NCI-H2081 (cell line): ENCODE results near the gene CSNK2A2.

Source experiments
- DNase-seq, 2 experiments: peaks; one replicate each; lab custom pipeline; 2025; lab: John Stamatoyannopoulos, UW

The CSNK2A2 gene

DNA sequence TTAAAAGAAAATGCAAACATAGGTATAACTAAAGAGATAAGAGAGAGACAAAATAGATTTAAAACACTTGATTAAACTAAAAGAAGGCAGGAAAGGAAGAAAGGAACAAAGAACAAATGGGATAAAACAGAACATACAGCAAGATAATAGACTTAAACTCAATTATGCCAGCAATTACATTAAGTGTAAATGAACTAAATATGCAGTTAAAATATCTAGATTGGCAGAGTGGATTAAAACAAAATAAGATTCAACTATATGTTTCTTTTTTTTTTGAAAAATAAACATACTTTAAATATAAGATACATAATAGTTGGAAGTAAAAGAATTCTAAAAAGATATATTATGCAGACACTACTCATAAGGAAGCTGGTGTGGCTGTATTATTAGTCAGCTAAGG lies 59.1 kb downstream of the CSNK2A2 start:
- DNase-seq, result no peak

DNA sequence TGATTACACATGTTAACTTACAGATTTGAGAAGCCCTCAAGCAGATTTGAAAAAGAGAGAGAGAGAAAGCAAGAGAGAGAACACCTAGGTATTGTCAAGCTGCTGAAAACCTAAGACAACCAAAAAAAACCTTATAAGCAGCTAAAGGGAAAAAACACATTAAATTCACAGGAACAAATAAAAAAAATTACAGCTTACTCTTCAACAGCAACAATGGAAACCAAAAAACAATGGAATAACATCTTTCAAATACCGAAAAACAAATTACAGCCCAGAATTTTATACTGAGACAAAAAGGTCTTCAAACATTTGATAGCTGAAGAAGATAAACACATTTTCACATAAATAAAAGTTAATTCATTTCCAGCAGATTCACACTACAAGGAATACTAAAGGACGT lies 60.3 kb downstream of the CSNK2A2 start:
- DNase-seq, result no peak

- peak; percentile 98 to 99 for DNase-seq
These were observed 68.6 kb downstream of the CSNK2A2 start, which contains the start of gene CFAP20 for GRCh38 chr16:58129097-58129936. Gene CFAP20 (minus strand): TSS chr16:58129381. CDS start chr16:58129115, 266 bp downstream.

DNA sequence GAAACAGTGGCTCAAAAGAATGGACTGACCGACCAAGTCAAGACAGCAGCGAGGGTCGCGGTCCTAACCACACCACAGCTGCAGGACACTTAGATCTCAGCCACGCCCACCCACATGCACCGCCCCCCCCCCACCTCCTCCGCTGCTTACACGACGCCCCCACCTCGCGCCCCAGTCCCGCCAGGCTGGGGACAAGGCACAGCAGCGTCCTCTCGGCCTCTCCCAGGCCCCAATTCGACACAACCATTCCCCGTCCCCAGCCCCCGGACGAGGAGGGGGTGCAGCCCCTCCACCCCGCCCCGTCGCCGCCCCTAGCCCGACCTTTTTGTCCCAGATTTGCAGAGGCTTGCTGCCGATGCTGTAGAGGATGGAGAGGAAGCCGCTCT lies 69.2 kb downstream of the CSNK2A2 start:
- no peak for DNase-seq

GRCh38 chr16:58128181-58128631 lies 69.7 kb downstream of the CSNK2A2 start:
- DNase-seq, result no peak

DNA sequence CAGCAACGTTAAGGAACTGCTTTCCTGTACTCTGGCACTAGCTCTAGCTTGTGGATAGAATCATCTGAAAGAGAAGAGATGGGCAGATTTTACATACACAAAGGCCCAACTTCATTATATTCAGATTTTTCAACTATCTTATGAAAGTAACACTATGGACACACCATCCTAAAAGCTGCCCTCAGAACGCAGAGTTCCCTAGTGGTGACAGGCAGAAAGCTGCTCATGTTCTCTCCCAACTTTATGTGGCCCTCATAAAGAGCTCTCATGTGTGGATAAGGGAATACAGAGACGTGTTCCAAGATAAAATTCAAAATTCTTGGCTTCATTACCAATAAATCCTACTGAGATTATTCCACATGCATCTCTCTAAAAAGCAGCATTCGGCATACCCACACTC lies 70.3 kb downstream of the CSNK2A2 start:
- no peak for DNase-seq

DNA sequence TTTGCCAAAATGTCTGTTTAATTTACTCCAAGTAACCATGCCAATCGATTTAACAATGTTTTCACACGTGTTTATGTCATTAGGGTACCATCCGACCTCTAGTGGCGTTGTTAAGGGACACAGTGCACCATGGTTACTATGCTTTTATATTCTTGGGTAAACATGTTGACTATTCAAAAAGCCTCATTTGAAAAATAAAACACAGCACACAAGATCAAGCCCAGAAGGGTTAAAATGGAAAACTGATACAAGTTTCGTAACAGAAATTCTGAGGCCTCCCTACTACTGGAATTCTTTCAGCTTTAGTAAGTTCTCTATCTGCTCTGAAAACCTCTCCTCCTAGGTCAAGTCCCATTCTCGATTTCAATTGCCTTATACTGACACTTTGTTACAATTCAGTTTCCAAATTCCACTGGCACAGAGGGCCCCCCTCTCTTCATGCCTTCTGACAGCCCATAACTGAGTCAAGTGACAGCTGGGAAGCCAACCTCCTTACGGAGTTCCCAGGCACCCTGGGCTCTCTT lies 70.8 kb downstream of the CSNK2A2 start:
- peak; percentile 16 to 44 for DNase-seq

DNA sequence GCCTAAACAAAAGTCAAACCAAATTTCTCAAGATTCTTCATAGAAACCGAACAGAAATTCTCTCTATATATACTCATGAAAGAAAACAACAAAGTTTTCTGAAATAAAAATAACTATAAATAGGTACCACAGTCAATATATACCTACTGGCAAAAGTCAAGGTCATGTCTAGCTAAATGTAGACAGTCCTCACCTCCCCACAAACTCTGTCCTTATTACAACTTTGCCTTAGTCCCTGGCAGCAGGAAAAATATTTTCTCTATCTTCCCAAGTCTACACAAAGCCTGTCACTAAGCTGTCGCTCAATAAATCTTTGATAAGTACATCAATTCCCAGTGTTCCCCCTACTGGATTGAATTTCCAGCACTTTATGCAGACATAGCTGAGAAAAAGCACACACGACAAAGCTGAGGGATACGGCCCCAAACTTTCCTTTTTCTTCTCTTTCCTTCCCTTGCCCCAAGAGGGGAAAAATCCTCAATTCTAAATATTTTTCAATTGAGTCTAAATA lies 71.4 kb downstream of the CSNK2A2 start:
- no peak for DNase-seq

GRCh38 chr16:58125781-58126335 lies 72.0 kb downstream of the CSNK2A2 start:
- no peak for DNase-seq

DNA sequence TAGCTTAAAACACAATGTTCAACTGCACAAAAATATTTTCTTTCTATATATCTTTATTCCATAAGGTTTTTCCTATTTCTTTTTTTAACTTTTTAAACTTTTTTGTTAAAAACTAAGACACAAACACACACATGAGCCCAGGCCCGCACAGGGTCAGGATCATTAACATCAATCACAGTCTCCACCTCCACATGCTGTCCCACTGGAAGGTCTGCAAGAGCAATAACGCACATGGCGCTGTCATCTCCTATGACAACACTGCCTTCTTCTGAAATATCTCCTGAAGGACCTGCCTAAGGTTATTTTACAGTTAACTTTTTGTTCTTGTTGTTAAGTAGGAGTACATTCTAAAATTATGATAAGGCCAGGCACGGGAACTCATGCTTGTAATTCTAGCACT lies 72.9 kb downstream of the CSNK2A2 start:
- DNase-seq, result no peak

DNA sequence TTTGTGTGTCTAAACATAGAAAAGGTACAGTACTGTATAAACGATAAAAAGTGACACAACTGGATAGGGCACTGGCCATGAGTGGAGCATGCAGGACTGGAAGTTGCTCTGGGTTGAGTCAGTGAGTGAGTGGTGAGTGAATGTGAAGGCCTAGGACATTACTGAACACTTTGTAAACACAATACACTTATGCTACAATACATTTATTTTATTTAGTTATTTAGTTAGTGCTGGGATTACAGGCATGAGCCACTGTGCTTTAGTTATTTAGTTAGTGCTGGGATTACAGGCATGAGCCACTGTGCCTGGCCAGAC lies 73.3 kb downstream of the CSNK2A2 start:
- DNase-seq, result no peak

DNA sequence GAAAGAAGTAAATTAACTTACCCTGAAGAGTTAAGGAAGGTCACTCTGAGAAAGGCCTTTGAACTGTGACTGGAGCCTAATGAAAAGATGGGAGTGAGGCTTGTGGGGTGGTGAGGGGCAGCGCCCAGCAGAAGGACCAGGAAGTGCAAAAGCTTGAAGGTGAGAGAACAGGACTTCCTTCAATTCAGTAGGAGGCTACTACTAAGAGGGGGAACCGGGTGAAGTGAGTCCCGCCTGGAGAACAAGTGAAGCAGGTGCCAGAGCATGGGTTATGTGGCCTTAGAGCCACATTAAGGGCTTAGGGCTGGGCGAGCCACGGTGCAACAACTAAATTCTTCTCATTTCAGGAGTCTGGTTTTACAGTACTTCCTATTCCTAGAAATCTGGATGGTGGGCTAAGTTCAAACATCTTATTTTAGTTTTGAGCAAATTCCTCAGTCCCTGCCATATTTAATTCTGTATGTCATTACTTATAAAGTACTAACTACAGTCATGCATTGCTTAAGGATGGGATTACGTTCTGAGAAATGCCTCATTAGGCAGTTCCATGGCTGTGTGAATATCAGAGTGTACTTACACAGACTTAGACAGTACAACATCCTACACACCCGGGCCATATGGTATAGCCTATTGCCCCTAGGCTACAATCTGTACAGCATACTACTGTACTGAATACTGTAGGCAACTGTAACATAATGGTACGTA lies 73.9 kb downstream of the CSNK2A2 start:
- DNase-seq, result no peak

DNA sequence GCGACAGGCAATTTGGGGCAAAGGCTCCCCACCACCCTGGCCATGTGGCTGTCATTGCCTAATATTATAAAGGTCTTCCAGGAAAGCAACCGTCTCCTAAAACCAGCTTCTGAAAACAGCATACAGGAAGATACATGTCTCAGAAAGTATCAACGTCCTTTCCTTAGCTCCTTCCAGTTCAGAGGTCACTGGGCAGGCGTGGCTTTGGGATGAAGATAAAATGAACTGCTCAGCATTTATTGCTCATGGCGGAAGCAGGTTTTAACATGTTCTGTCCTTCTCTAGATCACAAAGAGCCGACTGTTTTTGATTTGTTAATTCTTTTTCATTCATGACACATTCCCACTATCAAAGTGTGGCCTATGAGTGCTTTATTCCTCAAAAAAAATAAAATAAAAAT lies 76.8 kb downstream of the CSNK2A2 start:
- DNase-seq, result no peak

DNA sequence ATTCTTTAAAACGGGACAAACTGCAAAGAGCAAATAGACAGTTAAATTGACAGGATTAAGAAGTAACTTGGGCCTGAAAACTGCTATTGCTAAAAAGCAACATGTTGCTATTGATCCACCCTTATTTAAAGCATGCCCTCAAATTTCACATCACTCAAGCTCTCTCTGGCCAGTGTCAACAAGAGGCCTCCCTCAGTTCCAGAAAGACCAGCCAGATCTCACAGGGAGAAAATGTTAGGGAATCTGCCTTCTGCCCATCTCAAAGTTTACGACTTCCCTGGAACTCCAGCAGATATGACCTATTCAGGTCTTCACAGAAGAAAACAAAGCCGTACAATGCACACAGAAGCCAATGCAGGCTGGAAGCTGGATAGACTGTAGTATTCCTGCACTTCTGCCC lies 77.7 kb downstream of the CSNK2A2 start:
- DNase-seq, result no peak

DNA sequence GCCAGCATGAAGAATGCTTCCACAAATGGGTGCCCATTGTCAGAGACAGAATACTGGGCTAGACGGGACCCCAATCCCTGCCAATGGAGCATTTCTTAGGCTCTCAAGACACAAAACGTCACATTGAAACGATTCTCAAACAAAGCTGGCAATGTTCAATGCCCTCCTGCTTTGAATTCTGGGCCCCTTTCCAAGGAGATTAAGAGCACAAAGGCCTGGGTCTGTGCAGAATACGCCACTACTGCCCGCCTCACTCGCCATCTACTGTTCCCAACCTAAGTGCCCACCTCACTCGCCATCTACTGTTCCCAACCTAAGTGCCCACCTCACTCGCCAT lies 78.4 kb downstream of the CSNK2A2 start:
- DNase-seq, result peak in 1 of 2 experiments; percentile 47

GRCh38 chr16:58118801-58119508 lies 79.0 kb downstream of the CSNK2A2 start:
- DNase-seq, result no peak

GRCh38 chr16:58116529-58116928 lies 81.4 kb downstream of the CSNK2A2 start:
- no peak for DNase-seq

DNA sequence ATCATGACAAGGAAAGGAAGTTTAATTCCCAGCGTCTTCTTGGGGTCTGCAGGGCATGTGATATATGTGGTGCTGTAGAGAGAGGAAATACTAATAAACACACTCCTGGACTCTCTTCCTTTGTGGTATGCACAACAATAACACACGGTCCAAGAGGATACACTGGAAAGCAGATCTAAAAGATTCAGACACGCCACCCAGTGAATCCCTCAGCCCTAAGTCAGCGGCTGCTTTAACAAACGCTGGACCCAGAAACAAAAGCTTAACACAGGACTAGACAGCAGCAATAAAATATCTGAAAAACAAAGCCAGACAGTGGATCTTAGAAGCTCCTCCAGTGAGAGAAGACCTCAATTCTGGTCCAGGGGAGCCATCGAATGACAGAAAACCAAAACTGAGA lies 81.8 kb downstream of the CSNK2A2 start:
- DNase-seq, result no peak

GRCh38 chr16:58114827-58115825 lies 82.8 kb downstream of the CSNK2A2 start:
- no peak for DNase-seq

- DNase-seq, result no peak
These were observed 86.6 kb downstream of the CSNK2A2 start for GRCh38 chr16:58111302-58111627.
